Neural cell (in vitro differentiated cells): Measurements from ENCODE around the gene SGCD. TPM values are rescaled to one million over a fixed set of nuclear protein-coding genes. Genes with fewer than 3 reads are reported as not detected.

Experiments used
- H2AFZ ChIP-seq: fragments of 200-600, 300-800 bp; sonication (generic), shearing (Covaris generic); 2 replicates; pipeline ENCODE4 v1.6.0; 2014; ENCODE audit warnings: low read depth, mild to moderate bottlenecking, antibody characterized with exemption, low read length, moderate library complexity
- H3F3A ChIP-seq: fragments of 200-600 bp; shearing (Covaris generic); 2 replicates; pipeline ENCODE4 v1.6.1; 2016; ENCODE audit warnings: mild to moderate bottlenecking, moderate library complexity, mixed read lengths, antibody characterized with exemption, low read length; ENCODE audit not compliant: insufficient read depth, poor library complexity, severe bottlenecking
- H3K27ac ChIP-seq: fragments of 200-600, 300-800 bp; sonication (generic), shearing (Covaris generic); 2 replicates; pipeline ENCODE4 v1.5.1; 2014; ENCODE audit warnings: mild to moderate bottlenecking, low read length, moderate library complexity
- H3K27me3 ChIP-seq: fragments of 300-800, 200-600 bp; sonication (generic), shearing (Covaris generic); 2 replicates; pipeline ENCODE4 v1.6.0; 2014; ENCODE audit warnings: mild to moderate bottlenecking, low read depth, low read length, moderate library complexity; ENCODE audit not compliant: insufficient read depth
- H3K36me3 ChIP-seq: fragments of 300-800, 200-600 bp; sonication (generic), shearing (Covaris generic); 2 replicates; pipeline ENCODE4 v1.5.1; 2014; ENCODE audit warnings: mild to moderate bottlenecking, antibody characterized with exemption, low read length, moderate library complexity; ENCODE audit not compliant: insufficient read depth
- H3K4me2 ChIP-seq: fragments of 300-800, 200-600 bp; sonication (generic), shearing (Covaris generic); 2 replicates; pipeline ENCODE4 v1.6.0; 2014; ENCODE audit warnings: mild to moderate bottlenecking, low read length
- H3K4me3 ChIP-seq: fragments of 300-800, 200-600 bp; sonication (generic), shearing (Covaris generic); 2 replicates; pipeline ENCODE4 v1.5.1; 2014; ENCODE audit warnings: mild to moderate bottlenecking, low read length, moderate library complexity
- H3K79me2 ChIP-seq: fragments of 200-600 bp; shearing (Covaris generic); replicated peaks from 2 replicates; pipeline ENCODE4 v1.6.0; 2014; ENCODE audit warnings: mild to moderate bottlenecking, low read length, moderate library complexity; ENCODE audit not compliant: insufficient read depth
- H3K9ac ChIP-seq: fragments of 300-800, 200-600 bp; sonication (generic), shearing (Covaris generic); 2 replicates; pipeline ENCODE4 v1.6.1; 2016; ENCODE audit warnings: mild to moderate bottlenecking, low read length, mixed read lengths
- H3K9me2 ChIP-seq: fragments of 200-600 bp; shearing (Covaris generic); 2 replicates; pipeline ENCODE4 v1.6.1; 2016; ENCODE audit warnings: mild to moderate bottlenecking, low read length, mixed read lengths; ENCODE audit not compliant: insufficient read depth
- H3K9me3 ChIP-seq: fragments of 200-600, 300-800 bp; sonication (generic), shearing (Covaris generic); 2 replicates; pipeline ENCODE4 v1.6.1; 2016; ENCODE audit warnings: mild to moderate bottlenecking, mixed run types, low read length, moderate library complexity, mixed read lengths
- H4K20me1 ChIP-seq: fragments of 200-600 bp; shearing (Covaris generic); 2 replicates; pipeline ENCODE4 v1.6.1; 2016; ENCODE audit warnings: mild to moderate bottlenecking, mixed run types; ENCODE audit not compliant: insufficient read depth
- CTCF ChIP-seq: fragments of 450-650 bp; IDR thresholded peaks from 2 replicates; pipeline ENCODE4 v1.5.1; 2014; ENCODE audit warnings: antibody characterized with exemption, mild to moderate bottlenecking, moderate library complexity; ENCODE audit not compliant: poor library complexity, severe bottlenecking
- EP300 ChIP-seq: fragments of 450-650 bp; conservative IDR thresholded peaks from 2 replicates; pipeline ENCODE4 v1.6.1; 2014; ENCODE audit warnings: antibody characterized with exemption, mild to moderate bottlenecking, moderate library complexity; ENCODE audit not compliant: poor library complexity, severe bottlenecking
- EZH2 ChIP-seq: fragments of 200-600, 300-800 bp; shearing (Covaris generic), sonication (generic); IDR thresholded peaks from 2 replicates; pipeline ENCODE4 v1.6.1; 2014; ENCODE audit warnings: antibody characterized with exemption, low read length, borderline replicate concordance, mild to moderate bottlenecking; ENCODE audit not compliant: insufficient read depth, poor library complexity, severe bottlenecking
- MXI1 ChIP-seq: fragments of 450-650 bp; conservative IDR thresholded peaks from 2 replicates; pipeline ENCODE4 v1.6.1; 2014; ENCODE audit warnings: antibody characterized with exemption, mild to moderate bottlenecking; ENCODE audit not compliant: poor library complexity, severe bottlenecking
- POLR2AphosphoS5 ChIP-seq: IDR thresholded peaks from 2 replicates; pipeline ENCODE4 v1.6.1; 2012
- RAD21 ChIP-seq: fragments of 450-650 bp; conservative IDR thresholded peaks from 2 replicates; pipeline ENCODE4 v1.6.1; 2014; ENCODE audit warnings: antibody characterized with exemption, mild to moderate bottlenecking, moderate library complexity
- REST ChIP-seq: IDR thresholded peaks from 2 replicates; pipeline ENCODE4 v1.6.1; 2012; ENCODE audit warnings: borderline replicate concordance
- SMC3 ChIP-seq: fragments of 450-650 bp; conservative IDR thresholded peaks from 2 replicates; pipeline ENCODE4 v1.6.1; 2014; ENCODE audit warnings: antibody characterized with exemption, mild to moderate bottlenecking, moderate library complexity; ENCODE audit not compliant: poor library complexity
- TAF1 ChIP-seq: IDR thresholded peaks from 2 replicates; pipeline ENCODE4 v1.6.1; 2012; ENCODE audit warnings: low read depth
- polyA plus RNA-seq: library from polyadenylated mRNA; depleted of rRNA; stranded (reverse); fragments of >200 nt; gene quantifications from 2 replicates; pipeline ENCODE4 v1.2.3, GENCODE V29; 2014

Gene SGCD
- polyA plus RNA-seq, 1 donor from 2014 or later: 3.4 TPM

- no peaks in the 10 kb centered on the region for H3K9me3 ChIP-seq
- H3K9me2 ChIP-seq: no peaks in the 10 kb centered on the region
- no peak overlapping the region for H3K27ac ChIP-seq
- H3F3A ChIP-seq: no peaks in the 10 kb centered on the region
- no peak overlapping the region for H3K9ac ChIP-seq
- H3K27me3 ChIP-seq: no peaks in the 10 kb centered on the region
- TF ChIP-seq CTCF: no peak
- TF ChIP-seq RAD21: no peak
- TF ChIP-seq EZH2: no peak
- TF ChIP-seq MXI1: no peak
- TF ChIP-seq POLR2AphosphoS5: no peak
- TF ChIP-seq TAF1: no peak
- no peak for TF ChIP-seq SMC3
- TF ChIP-seq EP300: no peak
- no peak for TF ChIP-seq REST
- no peaks in the 10 kb centered on the region for H3K36me3 ChIP-seq
- no peak overlapping the region for H3K4me3 ChIP-seq
- H3K4me2 ChIP-seq: no peak overlapping the region
- H2AFZ ChIP-seq: no peak overlapping the region
- no peaks in the 10 kb centered on the region for H3K79me2 ChIP-seq
- no peaks in the 10 kb centered on the region for H4K20me1 ChIP-seq
These were observed 23.3 kb downstream of the SGCD start for GRCh38 chr5:156350256-156350655.

- Histone ChIP-seq H3K9me3 (no peaks in the 10 kb centered on the region), H3K4me3 (no peak overlapping the region), H3F3A (no peaks in the 10 kb centered on the region), H3K9me2 (no peaks in the 10 kb centered on the region), H3K27me3 (no peaks in the 10 kb centered on the region), H3K4me2 (no peak overlapping the region), H2AFZ (no peak overlapping the region), H3K9ac (no peak overlapping the region), H3K27ac (no peak overlapping the region), H3K79me2 (no peaks in the 10 kb centered on the region), H3K36me3 (no peaks in the 10 kb centered on the region), H4K20me1 (no peaks in the 10 kb centered on the region)
- no peak for TF ChIP-seq EZH2
These were observed 24.5 kb downstream of the SGCD start for GRCh38 chr5:156351423-156351822.

GRCh38 chr5:156354571-156354970 is 27.6 kb downstream of the SGCD start:
- H3F3A ChIP-seq: no peaks in the 10 kb centered on the region
- H3K79me2 ChIP-seq: no peaks in the 10 kb centered on the region
- no peak overlapping the region for H3K4me2 ChIP-seq

More at GRCh38 chr5:156354571-156354970, 27.6 kb downstream of the SGCD start:
- H3K27ac ChIP-seq: no peak overlapping the region
- H3K4me3 ChIP-seq: no peak overlapping the region
- H3K27me3 ChIP-seq: no peaks in the 10 kb centered on the region
- no peaks in the 10 kb centered on the region for H3K9me3 ChIP-seq
- TF ChIP-seq RAD21 (no peak), EP300 (no peak), SMC3 (no peak), CTCF (no peak), REST (no peak), EZH2 (no peak), TAF1 (no peak)
- H2AFZ ChIP-seq: no peak overlapping the region
- no peaks in the 10 kb centered on the region for H3K9me2 ChIP-seq
- H3K9ac ChIP-seq: no peak overlapping the region
- no peaks in the 10 kb centered on the region for H4K20me1 ChIP-seq
- H3K36me3 ChIP-seq: no peaks in the 10 kb centered on the region
